Gastroesophageal sphincter (tissue), 4 donors: ENCODE data around the gene MAP10. TPM values are rescaled to one million over a fixed set of nuclear protein-coding genes. Genes with fewer than 3 reads are reported as not detected.

ENCODE experiments used
- ATAC-seq: fragments of 150-250 bp; one replicate; pipeline ENCODE4 v1.9.1; 2016; ENCODE audit warnings: mild to moderate bottlenecking, moderate library complexity
- H3K27ac ChIP-seq, 4 donors: fragments of 200-600 bp; sonication (generic) in 3 of 4; 1 replicate in 3 of 4; 2 replicates in 1 of 4; pipeline ENCODE4 v1.5.1; 2016 to 2019
- H3K27me3 ChIP-seq: fragments of 200-600 bp; sonication (generic); one replicate; pipeline ENCODE4 v1.5.1; 2019
- H3K36me3 ChIP-seq, 2 donors: fragments of 200-600 bp; sonication (generic); one replicate each; pipeline ENCODE4 v1.5.1; 2019; ENCODE audit warnings: control low read depth in 1 of 2
- H3K4me1 ChIP-seq, 3 donors: fragments of 200-600 bp; sonication (generic); 1 replicate in 2 of 3; 2 replicates in 1 of 3; pipeline ENCODE4 v1.5.1; 2016 to 2019; ENCODE audit warnings: control low read depth in 2 of 3
- H3K4me3 ChIP-seq, 2 donors: fragments of 200-600 bp; sonication (generic); one replicate each; pipeline ENCODE4 v1.5.1; 2019; ENCODE audit warnings: mild to moderate bottlenecking in 1 of 2, moderate library complexity in 1 of 2
- H3K9me3 ChIP-seq, 3 donors: fragments of 200-600 bp; sonication (generic); one replicate each; pipeline ENCODE4 v1.5.1; 2017 to 2019; ENCODE audit warnings: control low read depth in 2 of 3
- CTCF ChIP-seq, 4 experiments: fragments of 200-600 bp in 2 of 4; fragments of 450-650 bp in 2 of 4; sonication (generic) in 1 of 4; IDR thresholded peaks; one replicate each; pipeline ENCODE4 v1.5.1; 2017 to 2019; ENCODE audit warnings: antibody characterized with exemption in 4 of 4, mild to moderate bottlenecking in 2 of 4, moderate library complexity in 2 of 4
- EP300 ChIP-seq: sonication (generic); formaldehyde crosslinking; IDR thresholded peaks from one replicate; pipeline ENCODE4 v1.6.1; 2017; ENCODE audit warnings: antibody characterized with exemption, mild to moderate bottlenecking
- POLR2A ChIP-seq, 2 donors: fragments of 450-650 bp; IDR thresholded peaks; one replicate each; pipeline ENCODE4 v1.6.1; 2017; ENCODE audit warnings: antibody characterized with exemption in 2 of 2, mild to moderate bottlenecking in 2 of 2, moderate library complexity in 1 of 2
- POLR2AphosphoS5 ChIP-seq: sonication (generic); formaldehyde crosslinking; IDR thresholded peaks from one replicate; pipeline ENCODE4 v1.6.1; 2017; ENCODE audit warnings: antibody characterized with exemption
- WGBS, 2 donors: methylation state at CpG; one replicate each; pipeline ENCODE4 v1.1.5; 2018; ENCODE audit warnings: low coverage in 1 of 2; 5-methylcytosine and 5-hydroxymethylcytosine counted together
- total RNA-seq, 4 donors: library from RNA; depleted of rRNA; stranded (reverse); fragments of >200 nt; gene quantifications; one replicate each; pipeline ENCODE4 v1.1.0, GENCODE V29; 2016

Gene MAP10
- total RNA-seq, 4 donors from 2014 or later, result 0.92 to 2.4 (median 1.8) TPM

DNA sequence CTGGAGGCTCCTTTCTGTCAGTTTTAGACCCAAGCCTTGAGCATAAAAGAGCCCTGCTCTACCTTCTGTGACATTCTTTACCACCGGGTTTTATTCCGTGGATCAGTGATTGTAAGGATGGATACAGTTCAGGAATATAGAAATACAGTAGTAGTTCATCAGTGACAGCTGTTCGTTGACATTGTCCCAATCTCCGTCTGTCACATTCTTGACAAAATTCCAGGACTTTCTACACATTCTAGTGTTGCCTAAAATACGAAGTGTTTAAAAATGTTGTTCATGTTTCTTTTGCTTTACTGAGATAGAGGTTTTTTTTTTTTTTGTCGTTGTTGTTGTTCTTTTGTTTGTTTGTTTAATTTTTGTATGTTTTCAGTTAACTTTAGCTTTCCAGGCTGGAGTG is 29.9 kb downstream of the MAP10 start:
- H3K27me3 ChIP-seq, result no peaks in the 10 kb centered on the region
- no peak for TF ChIP-seq EP300
- TF ChIP-seq CTCF (IDR thresholded peaks at IDR 0.05), result no peak
- no peak for TF ChIP-seq POLR2AphosphoS5
- no peak for TF ChIP-seq POLR2A (IDR thresholded peaks at IDR 0.05)
- no peak for ATAC-seq
- no peak overlapping the region for H3K27ac ChIP-seq
- H3K9me3 ChIP-seq, result no peaks in the 10 kb centered on the region
- 63 to 73% methylated on average over 5 to 6 of the region's 6 CpGs for WGBS, 2 donors
- no peaks in the 10 kb centered on the region for H3K36me3 ChIP-seq
- no peaks in the 10 kb centered on the region for H3K4me1 ChIP-seq
- H3K4me3 ChIP-seq, result no peak overlapping the region

- 76 to 86% methylated on average over 4 of the region's 4 CpGs for WGBS, 2 donors
- no peak for ATAC-seq
Observed at GRCh38 chr1:232837087-232837486, 31.9 kb downstream of the MAP10 start.

DNA sequence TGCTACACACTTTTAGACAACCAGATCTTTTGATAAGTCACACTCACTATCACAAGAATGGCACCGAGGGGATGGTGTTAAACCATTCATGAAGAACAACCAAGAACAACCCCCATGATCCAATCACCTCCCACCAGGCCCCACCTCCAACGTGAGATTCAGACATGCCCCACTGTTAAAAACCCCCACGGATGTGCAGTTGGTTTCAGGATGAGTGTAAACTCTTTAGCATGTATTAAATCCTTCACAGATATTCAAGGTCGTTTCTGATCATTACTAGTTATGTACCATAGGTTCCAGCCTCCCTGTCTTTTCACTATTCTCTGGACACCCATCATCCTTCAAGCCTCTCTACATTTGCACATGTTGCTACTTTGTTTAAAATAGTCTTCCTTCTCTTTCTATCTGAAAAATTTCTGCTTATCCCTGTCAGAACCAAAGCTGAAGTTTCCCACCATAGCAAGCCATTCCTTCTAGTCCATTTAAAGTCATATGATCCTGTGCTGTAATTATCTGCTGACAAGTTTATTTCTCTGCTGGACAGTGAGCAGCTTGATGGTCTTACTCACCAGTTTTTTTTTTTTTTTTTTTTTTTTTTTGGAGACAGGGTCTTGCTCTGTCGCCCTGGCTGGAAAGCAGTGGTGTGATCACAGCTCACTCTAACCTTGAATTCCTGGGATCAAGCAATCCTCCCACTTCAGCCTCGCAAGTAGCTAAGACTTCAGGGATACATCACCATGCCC is 36.8 kb downstream of the MAP10 start:
- Histone ChIP-seq H3K27me3 (no peaks in the 10 kb centered on the region), H3K4me1 (no peaks in the 10 kb centered on the region), H3K9me3 (no peaks in the 10 kb centered on the region), H3K36me3 (no peaks in the 10 kb centered on the region), H3K27ac (no peak overlapping the region), H3K4me3 (no peak overlapping the region)
- ATAC-seq, result no peak
- 88 to 92% methylated on average over 3 to 5 of the region's 6 CpGs for WGBS, 2 donors
- TF ChIP-seq CTCF (IDR thresholded peaks at IDR 0.05), result no peak
- no peak for TF ChIP-seq POLR2AphosphoS5
- TF ChIP-seq EP300, result no peak
- no peak for TF ChIP-seq POLR2A (IDR thresholded peaks at IDR 0.05)

More at GRCh38 chr1:232837087-232837486, 31.9 kb downstream of the MAP10 start:
- no peak for TF ChIP-seq POLR2AphosphoS5
- TF ChIP-seq POLR2A (IDR thresholded peaks at IDR 0.05), result no peak
- no peak for TF ChIP-seq EP300
- TF ChIP-seq CTCF (IDR thresholded peaks at IDR 0.05), result no peak
- Histone ChIP-seq H3K36me3 (no peaks in the 10 kb centered on the region), H3K27me3 (no peaks in the 10 kb centered on the region), H3K4me1 (no peaks in the 10 kb centered on the region), H3K27ac (no peak overlapping the region), H3K9me3 (no peaks in the 10 kb centered on the region), H3K4me3 (no peak overlapping the region)

DNA sequence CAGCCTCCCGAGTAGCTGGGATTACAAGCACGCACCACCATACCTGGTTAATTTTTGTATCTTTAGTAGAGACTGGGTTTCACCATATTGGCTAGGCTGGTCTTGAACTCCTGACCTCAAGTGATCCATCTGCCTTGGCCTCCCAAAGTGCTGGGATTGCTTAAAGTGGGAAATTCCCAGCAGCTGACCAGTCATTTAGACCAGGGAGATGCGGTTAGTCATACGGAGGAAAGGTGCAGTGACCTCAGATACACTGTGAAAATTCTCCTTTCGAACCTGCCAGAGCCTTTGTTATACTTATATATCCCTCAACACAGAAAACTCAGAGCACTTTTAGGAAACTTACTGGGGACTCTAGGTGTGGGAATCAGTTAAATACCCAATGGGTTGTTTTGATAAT is 39.6 kb downstream of the MAP10 start:
- WGBS, 2 donors, result 86 to 93% methylated on average over 4 to 5 of the region's 5 CpGs
- H3K27ac ChIP-seq, result no peak overlapping the region
- no peaks in the 10 kb centered on the region for H3K9me3 ChIP-seq
- H3K4me1 ChIP-seq, result no peaks in the 10 kb centered on the region
- no peaks in the 10 kb centered on the region for H3K36me3 ChIP-seq
- ATAC-seq, result no peak
- no peak overlapping the region for H3K4me3 ChIP-seq
- no peak for TF ChIP-seq EP300
- TF ChIP-seq POLR2A (IDR thresholded peaks at IDR 0.05), result no peak
- TF ChIP-seq POLR2AphosphoS5, result no peak
- no peak for TF ChIP-seq CTCF (IDR thresholded peaks at IDR 0.05)
- no peaks in the 10 kb centered on the region for H3K27me3 ChIP-seq

DNA sequence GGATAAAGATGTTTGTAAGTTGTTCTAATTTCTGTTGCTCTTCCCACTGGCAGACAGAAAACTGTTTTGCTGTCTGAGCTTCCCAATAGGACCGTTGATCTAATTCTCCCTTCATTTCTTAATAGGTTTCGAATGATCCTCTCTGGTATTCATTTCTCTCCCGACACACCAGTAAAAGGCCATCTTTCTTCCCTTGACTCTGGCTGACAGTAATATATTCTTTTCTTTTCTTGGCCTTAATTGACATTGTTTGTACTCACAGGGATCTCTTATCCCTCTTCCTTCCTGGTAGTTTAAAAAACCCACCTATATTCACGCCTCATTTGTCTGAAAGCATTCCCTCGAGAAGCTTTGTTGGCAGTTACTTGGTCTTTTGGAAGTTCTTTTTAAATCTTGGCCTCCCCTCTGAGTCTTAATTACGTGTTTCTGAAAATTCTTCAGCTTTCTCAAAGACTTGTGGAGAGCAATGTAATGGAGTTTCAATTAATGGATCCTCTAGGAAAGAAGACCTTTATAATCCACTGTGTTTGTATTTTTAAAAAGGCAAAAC is 40.3 kb downstream of the MAP10 start:
- ATAC-seq, result no peak

More for the DNA sequence above, 40.3 kb downstream of the MAP10 start:
- WGBS, 2 donors, result 31 to 36% methylated on average over 4 to 5 of the region's 6 CpGs
- no peak for TF ChIP-seq CTCF (IDR thresholded peaks at IDR 0.05)
- no peak for TF ChIP-seq POLR2AphosphoS5
- no peak for TF ChIP-seq EP300
- no peak for TF ChIP-seq POLR2A (IDR thresholded peaks at IDR 0.05)
- Histone ChIP-seq H3K27ac (no peak overlapping the region), H3K4me3 (no peak overlapping the region), H3K4me1 (no peaks in the 10 kb centered on the region), H3K36me3 (no peaks in the 10 kb centered on the region), H3K9me3 (no peaks in the 10 kb centered on the region), H3K27me3 (no peaks in the 10 kb centered on the region)
